GM10248 (cell line): ENCODE data around the gene ONECUT3.

ENCODE experiments used
- CTCF ChIA-PET: fragments of 300-600 bp; sonication (Branson Sonifier 250); formaldehyde crosslinking; extraction: SDS; loops from one replicate; lab custom pipeline; 2021; ENCODE audit warnings: antibody characterized with exemption; lab: Yijun Ruan, JAX
- POLR2A ChIA-PET: fragments of 350-650 bp; sonication (Branson Sonifier 250); formaldehyde crosslinking; extraction: SDS; loops from one replicate; lab custom pipeline; 2020; ENCODE audit warnings: antibody characterized with exemption; lab: Yijun Ruan, JAX
- DNase-seq: peaks from one replicate; pipeline ENCODE4 v3.0.0; 2012; ENCODE audit errors: extremely low spot score
- TF ChIP-seq, protein P1 (sequence below): IDR thresholded peaks from 2 replicates; pipeline ENCODE4 v1.5.1; 2012; ENCODE audit warnings: mild to moderate bottlenecking, low read depth; ENCODE audit errors: extremely low read depth, missing control alignments, control extremely low read depth

ONECUT3 gene

DNA sequence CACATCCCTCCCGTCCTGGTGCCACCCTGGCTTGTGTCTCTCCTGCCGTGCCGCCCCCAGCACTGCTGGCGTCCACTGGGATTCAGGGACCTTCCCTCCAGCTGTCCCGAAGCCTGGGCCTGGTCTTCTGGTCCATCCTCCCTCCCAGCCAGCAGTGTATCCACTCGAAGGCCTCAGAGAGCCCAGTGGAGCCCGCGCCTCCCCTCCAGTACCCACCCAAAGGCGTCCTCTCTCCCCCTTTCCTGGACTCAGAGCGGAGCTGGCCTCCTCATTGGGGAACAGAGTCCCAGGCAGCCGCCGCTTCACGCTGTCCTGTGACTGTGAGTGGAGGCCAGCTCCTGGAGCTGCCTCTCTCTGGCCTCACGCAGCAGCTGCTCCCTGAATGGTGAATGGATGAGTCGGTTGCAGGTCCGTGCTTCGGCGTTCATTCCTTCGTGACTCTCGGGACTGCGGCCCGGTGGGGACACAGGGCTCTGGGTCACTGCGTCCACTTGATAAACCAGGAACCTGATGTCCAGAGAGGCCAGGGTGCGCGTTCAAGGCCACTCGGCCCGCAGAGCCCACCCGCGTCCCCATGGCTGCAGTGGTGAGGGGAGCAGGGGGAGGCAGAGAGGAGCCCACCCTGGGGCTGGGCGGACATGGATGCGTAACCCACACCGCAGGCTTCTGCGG, 12.1 kb downstream of the ONECUT3 start:
- CTCF ChIA-PET, result interaction anchor here (0.9 to 3.6 kb wide), 7 partner anchors 11 to 218 kb away, joined by 3 to 28 read pairs (median 4); no protein-coding TSS in a partner anchor
- TF ChIP-seq, protein P1, sequence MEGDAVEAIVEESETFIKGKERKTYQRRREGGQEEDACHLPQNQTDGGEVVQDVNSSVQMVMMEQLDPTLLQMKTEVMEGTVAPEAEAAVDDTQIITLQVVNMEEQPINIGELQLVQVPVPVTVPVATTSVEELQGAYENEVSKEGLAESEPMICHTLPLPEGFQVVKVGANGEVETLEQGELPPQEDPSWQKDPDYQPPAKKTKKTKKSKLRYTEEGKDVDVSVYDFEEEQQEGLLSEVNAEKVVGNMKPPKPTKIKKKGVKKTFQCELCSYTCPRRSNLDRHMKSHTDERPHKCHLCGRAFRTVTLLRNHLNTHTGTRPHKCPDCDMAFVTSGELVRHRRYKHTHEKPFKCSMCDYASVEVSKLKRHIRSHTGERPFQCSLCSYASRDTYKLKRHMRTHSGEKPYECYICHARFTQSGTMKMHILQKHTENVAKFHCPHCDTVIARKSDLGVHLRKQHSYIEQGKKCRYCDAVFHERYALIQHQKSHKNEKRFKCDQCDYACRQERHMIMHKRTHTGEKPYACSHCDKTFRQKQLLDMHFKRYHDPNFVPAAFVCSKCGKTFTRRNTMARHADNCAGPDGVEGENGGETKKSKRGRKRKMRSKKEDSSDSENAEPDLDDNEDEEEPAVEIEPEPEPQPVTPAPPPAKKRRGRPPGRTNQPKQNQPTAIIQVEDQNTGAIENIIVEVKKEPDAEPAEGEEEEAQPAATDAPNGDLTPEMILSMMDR, result no peak
- DNase-seq, result no peak
- POLR2A ChIA-PET, result no interaction called here

GRCh38 chr19:1765904-1766799, 12.8 kb downstream of the ONECUT3 start:
- ChIA-PET CTCF (interaction anchor here (0.6 to 3.6 kb wide), 15 partner anchors 7 to 222 kb away, joined by 3 to 28 read pairs (median 3); no protein-coding TSS in a partner anchor), POLR2A (no interaction called here)
- no peak for DNase-seq
- TF ChIP-seq, protein P1, result no peak

- no peak for DNase-seq
- ChIA-PET POLR2A (no interaction called here), CTCF (interaction anchor here (0.6 to 3.6 kb wide), 13 partner anchors 8 to 252 kb away, joined by 3 to 28 read pairs (median 4); no protein-coding TSS in a partner anchor)
- TF ChIP-seq, protein P1, result no peak
These were observed 13.6 kb downstream of the ONECUT3 start for GRCh38 chr19:1766800-1767352.

GRCh38 chr19:1767464-1767933, 14.2 kb downstream of the ONECUT3 start:
- ChIA-PET CTCF (interaction anchor here (0.9 to 3.6 kb wide), 14 partner anchors 9 to 253 kb away, joined by 3 to 28 read pairs (median 4); no protein-coding TSS in a partner anchor), POLR2A (no interaction called here)
- TF ChIP-seq, protein P1, result peak; percentile 98
- peak; percentile 88 for DNase-seq

GRCh38 chr19:1768248-1768647, 14.9 kb downstream of the ONECUT3 start:
- ChIA-PET POLR2A (no interaction called here), CTCF (interaction anchor here (0.8 to 3.6 kb wide), 9 partner anchors 10 to 234 kb away, joined by 3 to 28 read pairs (median 4); no protein-coding TSS in a partner anchor)
- TF ChIP-seq, protein P1, result no peak
- DNase-seq, result no peak
